ENCODE results near the gene ADAM12.

Gene ADAM12

DNA sequence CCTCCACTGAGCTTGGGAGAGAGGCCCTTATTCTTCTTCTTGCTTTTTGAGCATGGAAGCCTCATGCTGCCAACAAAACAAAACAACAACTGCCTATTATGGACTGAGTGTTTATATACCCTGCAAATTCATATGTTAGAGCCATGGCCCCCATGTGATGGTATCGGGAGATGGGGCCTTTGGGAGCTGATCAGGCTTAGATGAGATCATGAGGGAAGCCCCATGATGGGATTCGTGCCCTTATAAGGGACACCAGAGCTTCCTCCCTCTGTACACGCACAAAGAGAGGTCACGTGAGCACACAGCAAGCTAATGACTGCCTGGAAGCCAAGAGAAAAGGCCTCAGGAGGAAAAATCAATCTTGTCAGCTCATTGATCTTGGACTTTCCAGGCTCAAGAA lies 256.9 kb downstream of the ADAM12 start:
- no peak for DNase-seq

GRCh38 chr10:126130271-126130710 lies 258.0 kb downstream of the ADAM12 start:
- no peak for DNase-seq

DNA sequence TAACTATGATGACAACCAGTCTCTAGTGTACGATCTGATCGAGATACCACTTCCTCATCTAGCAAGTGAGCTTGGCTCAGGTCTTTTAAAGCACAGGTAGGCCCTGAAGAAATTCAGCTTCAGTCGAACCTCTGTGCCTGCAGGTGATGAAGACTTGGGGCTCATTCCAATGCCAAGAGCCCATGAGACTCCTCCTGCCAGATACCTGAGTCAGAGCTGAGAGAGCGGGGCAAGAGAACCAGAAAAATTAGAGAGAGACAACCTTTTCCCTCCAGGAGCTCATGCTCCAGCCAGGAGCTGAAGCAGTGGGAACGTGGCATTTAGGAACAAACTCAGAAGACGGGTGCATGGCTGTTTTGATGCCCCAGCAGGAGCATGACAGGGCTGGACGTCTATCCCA lies 259.3 kb downstream of the ADAM12 start:
- no peak for DNase-seq

- no peak for DNase-seq
Observed at GRCh38 chr10:126128581-126128980, 259.7 kb downstream of the ADAM12 start.

DNA sequence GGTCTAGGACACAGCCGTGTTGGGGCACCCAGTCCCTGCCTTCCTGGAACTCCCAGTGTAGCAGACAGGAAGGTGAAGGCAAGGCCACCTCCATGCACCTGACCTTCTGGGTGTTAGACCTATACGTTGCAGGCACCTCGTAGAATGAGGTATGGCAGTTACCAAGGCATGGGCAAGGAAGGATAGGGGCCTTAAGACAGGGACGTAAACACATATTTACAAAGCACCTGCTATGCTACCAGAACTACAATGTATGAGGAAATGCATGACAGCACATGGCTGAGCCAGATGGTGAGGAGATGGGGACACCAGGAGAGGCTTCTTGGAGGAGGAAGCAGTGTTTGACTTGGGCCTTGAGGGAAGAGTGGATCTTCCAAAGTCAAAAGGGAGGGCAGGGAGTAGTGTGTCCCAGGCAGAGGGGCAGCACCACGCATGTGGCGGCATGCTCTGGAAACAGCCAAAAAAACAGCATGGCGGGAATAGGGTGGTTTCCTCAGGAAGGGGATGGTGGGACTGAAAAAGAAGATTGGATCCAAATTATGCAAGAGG lies 260.7 kb downstream of the ADAM12 start:
- DNase-seq: no peak

GRCh38 chr10:126126866-126127265 lies 261.4 kb downstream of the ADAM12 start:
- DNase-seq: no peak

DNA sequence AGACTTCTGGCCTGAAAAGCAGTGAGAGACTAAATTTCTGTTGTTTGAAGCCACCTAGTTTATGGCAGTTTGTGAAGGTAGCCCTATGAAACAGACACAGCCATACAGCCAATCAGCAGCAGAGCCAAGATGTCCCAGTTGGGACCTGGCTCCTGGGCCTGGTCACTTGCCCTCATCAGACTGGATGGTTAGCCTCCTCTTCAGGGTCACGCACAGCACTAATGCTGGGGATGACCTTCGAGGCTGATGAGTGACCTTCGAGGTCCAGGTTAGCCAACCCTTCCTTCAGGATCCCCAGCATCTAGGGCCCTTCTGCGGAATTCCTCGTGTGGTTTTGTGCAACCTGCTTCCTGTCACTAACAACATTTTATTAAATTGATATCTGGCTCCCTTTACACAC lies 262.3 kb downstream of the ADAM12 start:
- no peak for DNase-seq

GRCh38 chr10:126124668-126125349 lies 263.5 kb downstream of the ADAM12 start:
- no peak for DNase-seq

- DNase-seq: no peak
Observed at GRCh38 chr10:126124046-126124445, 264.2 kb downstream of the ADAM12 start.

DNA sequence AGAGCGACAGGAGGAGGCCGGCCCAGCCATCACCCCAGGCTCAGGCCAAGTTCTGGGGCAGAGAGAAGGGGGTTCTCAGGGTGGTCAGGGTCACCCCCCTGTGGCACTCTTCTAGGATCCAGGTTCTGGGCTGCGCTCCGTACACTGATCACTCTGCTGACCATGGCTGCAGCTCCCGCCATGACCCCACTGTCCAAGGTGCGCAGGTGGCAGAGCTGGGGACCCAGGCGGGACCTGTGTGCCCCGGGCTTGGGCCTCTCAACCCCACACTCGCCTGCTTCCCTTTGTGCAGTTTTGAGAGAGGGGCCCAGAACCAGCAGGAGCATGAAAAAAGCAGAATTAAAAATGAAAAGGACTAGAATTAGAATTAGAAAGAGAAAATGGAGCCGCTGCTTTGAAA lies 264.8 kb downstream of the ADAM12 start:
- DNase-seq: no peak

DNA sequence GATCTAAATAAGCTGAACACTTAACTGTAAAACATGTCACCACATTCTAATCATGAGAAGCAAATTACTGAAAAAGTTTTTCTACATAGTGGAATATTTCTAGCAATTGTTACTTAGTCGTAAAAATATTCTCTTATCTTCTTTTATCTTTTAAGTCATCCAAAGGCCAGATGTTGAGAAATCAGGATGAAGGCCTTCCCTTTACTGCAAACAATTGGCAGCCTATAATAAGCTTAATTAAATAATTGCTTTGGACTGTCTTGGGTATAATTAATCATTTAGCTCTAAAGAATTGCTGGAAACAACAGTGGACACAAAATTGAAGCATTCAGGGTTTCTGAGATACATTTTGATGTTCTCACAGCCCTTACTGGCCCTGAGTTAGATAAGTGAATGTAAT lies 265.4 kb downstream of the ADAM12 start:
- no peak for DNase-seq

- no peak for DNase-seq
Observed at GRCh38 chr10:126119599-126119998, 268.7 kb downstream of the ADAM12 start.

DNA sequence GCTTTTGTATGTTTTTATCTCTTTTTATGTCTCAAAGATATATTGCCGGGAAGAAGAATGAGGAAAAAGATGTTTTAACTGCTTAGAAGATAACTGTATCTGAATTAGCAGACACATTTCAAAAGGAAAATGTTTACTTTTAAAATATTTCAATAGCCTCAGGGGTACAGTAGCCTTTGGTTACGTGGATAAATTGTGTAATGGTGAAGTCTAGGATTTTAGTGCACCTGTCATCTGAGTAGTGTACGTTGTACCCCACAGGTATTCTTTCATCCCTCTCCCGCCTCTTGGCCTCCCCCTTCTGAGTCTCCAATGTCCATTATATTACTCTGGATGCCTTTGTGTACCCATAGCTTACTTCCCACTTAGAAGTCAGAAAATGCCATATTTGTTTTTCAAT lies 269.8 kb downstream of the ADAM12 start:
- DNase-seq: no peak

DNA sequence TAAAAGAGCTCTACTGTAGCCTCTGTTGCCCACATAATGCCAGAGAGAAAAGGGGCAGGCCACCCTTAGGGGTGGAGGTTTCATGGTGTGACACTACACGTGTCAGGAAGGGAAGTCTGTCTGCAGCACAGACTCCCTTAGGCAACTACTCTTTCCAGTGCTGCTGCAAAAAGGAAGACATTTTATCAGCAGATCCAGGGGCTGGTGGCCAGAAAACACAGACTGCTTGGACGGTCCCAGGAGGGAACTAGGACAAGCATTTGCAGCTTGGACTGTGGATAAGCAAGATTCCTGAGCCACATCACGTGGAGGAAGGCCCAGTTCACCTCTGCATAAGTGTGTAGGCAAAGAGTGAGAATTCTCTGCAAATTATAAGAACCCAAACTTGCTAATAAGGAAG lies 271.1 kb downstream of the ADAM12 start:
- DNase-seq: no peak

- no peak for DNase-seq
Observed at GRCh38 chr10:126115886-126116285, 272.4 kb downstream of the ADAM12 start.

DNA sequence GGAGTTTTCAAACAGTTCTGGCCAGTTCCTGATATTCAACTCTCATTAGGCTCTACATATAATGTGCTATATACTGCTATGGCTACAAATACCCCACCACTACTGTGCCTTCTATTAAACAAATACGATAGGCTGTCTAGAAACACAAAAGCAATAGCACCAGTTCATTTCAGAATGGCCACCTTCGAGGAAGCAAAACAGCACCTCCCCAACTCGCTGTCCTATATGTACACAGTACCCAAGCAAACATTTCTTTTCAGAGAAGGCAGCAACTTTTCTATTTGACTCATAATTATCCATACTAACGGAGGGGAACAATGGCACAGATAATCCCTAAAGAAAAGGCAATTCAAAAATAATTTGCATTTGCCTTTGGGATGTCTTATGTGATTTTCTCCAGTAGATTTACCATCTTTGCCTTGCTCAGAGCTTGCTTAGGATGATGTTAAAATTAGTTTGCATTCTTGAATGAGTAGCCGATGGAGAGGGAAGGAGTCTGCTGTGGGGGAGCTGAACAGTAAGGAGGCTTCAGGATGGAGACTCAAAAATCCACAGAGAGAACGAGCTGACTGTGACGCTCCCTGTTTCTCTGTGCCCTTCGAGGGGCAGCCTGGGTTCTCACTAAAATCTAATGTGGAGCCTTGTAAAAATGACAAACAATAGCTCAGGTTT lies 273.3 kb downstream of the ADAM12 start:
- DNase-seq: no peak

DNA sequence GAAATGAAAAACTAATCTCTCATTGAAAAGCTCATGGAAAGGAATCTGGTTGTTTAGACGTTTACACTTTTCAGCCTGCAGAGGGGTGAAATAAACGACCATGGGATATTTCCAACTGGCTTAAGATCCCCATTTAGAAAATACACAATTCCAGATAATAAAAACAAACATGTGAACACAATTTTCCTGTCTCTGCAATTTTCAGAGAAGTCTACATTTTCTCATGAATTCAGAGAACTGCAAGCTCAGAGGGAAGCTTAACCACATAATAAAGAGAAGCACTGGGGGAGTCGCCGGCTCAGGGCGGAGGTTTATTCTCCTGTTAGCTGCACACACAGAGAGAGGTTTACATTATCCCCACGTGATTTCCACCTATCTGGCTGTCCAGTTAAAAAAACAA lies 276.8 kb downstream of the ADAM12 start:
- no peak for DNase-seq

- DNase-seq: no peak
Observed at GRCh38 chr10:126110489-126111180, 277.6 kb downstream of the ADAM12 start.

DNA sequence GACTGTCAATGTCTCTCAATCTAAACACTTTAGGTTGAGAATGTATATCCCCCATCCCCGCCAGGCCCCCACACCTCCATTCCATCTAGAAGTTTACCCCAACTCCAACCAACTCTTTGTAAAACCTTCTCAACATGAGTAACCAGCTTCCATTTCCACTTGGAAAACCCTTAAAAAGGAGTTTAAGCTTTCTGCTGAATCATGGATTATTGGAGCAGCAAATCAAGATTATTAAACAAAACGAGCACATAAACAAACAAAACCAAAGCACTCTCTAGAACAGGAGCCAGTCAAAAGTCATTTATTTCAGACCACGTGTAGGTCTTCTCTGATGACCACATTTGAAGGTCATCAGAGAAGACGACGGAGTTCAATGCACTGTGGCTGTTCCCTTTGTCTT lies 278.4 kb downstream of the ADAM12 start:
- DNase-seq: no peak

GRCh38 chr10:126108693-126109092 lies 279.6 kb downstream of the ADAM12 start:
- no peak for DNase-seq

DNA sequence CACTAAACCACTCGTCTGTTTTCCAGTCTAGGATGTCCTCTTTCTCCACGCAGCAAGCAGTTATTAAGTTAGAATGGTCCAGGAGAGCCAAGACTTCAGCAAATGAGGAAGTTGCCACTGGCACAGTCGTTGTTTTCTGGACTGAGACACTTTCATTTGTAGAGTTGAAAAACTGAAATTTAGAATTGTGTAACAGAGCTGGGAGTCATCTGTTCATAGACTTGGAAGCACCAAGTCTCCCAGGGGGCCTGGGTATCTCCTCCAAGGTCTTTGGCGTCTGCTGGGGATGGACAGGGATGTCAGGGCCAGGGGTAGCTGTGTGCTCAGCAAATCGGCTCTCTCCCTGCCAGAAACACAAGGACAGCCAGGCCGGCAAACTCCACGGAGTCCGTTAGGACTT lies 283.5 kb downstream of the ADAM12 start:
- no peak for DNase-seq

GRCh38 chr10:126102636-126103035 lies 285.6 kb downstream of the ADAM12 start:
- DNase-seq: no peak

DNA sequence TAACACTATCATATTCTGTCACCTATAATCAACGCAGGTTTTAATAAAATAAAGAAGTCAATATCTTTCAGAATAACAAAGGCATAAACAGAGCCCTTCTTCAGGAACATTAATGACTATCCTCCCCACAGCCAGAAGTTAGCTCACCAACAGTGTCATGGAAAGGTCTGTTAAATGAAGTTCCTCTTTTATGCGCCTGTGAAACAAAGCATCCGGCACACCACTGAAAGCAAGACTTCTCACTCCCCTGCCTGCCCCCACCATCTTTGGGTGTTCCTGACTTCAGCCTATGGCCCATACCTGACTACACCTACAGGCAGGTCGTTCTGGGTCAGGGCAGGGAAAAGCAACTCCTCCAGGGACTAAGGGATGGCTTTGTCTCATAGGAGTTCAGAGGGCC lies 286.5 kb downstream of the ADAM12 start:
- DNase-seq: no peak

DNA sequence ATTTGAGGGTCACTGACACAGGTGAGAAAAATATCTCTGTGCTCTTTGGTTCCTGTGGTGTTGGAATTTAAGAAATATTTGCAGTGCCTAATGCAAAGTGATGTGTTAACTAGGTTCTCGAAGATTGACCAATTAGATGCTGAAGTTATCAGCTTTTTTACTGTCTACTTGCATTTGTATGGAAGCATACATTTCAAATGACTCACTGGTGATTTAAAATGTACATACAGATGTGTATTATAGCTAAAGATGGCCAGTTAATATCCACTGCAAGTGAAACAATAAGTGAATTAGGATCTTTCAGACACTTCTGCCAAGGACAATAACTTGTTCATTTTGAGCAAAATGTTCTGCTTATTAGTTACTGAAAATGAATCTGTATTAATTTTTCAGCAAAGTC lies 287.0 kb downstream of the ADAM12 start:
- no peak for DNase-seq
